OCI-LY3 (cell line): Measurements from ENCODE around the gene RASGRP3.

Source experiments
- H2AFZ ChIP-seq: fragments of 200-600, 300-600 bp; shearing (Covaris generic); 2 replicates; pipeline ENCODE4 v1.6.0; 2014; ENCODE audit warnings: antibody characterized with exemption, low read depth, low read length
- H3K27ac ChIP-seq: fragments of 200-600, 300-600 bp; sonication (generic); 2 replicates; pipeline ENCODE4 v1.5.1; 2014; ENCODE audit warnings: mild to moderate bottlenecking, low read length, moderate library complexity, mixed read lengths
- H3K27me3 ChIP-seq: fragments of 200-600, 300-600 bp; sonication (generic); 2 replicates; pipeline ENCODE4 v1.6.1; 2014; ENCODE audit warnings: low read depth, low read length, mixed read lengths
- H3K36me3 ChIP-seq: fragments of 200-600, 300-600 bp; sonication (generic); replicated peaks from 2 replicates; pipeline ENCODE3; 2014; ENCODE audit warnings: low read depth, low read length, mixed read lengths
- H3K4me1 ChIP-seq: fragments of 300-600, 200-600 bp; sonication (generic); 2 replicates; pipeline ENCODE4 v1.6.1; 2014; ENCODE audit warnings: low read length, mixed read lengths
- H3K4me2 ChIP-seq: fragments of 200-600, 300-600 bp; sonication (generic); 2 replicates; pipeline ENCODE4 v1.6.1; 2014; ENCODE audit warnings: low read length, mixed read lengths
- H3K4me3 ChIP-seq: fragments of 300-600, 200-600 bp; sonication (generic); 2 replicates; pipeline ENCODE4 v1.5.1; 2014; ENCODE audit warnings: antibody characterized with exemption, mild to moderate bottlenecking, low read length, moderate library complexity
- H3K79me2 ChIP-seq: fragments of 300-600, 200-600 bp; shearing (Covaris generic); 2 replicates; pipeline ENCODE4 v1.6.1; 2014; ENCODE audit warnings: mild to moderate bottlenecking, low read length, mixed read lengths
- H3K9ac ChIP-seq: fragments of 300-600, 200-600 bp; shearing (Covaris generic); 2 replicates; pipeline ENCODE4 v1.6.0; 2014; ENCODE audit warnings: mild to moderate bottlenecking, low read length, moderate library complexity
- H3K9me3 ChIP-seq: fragments of 200-600, 300-600 bp; shearing (Covaris generic); 2 replicates; pipeline ENCODE4 v1.6.1; 2014; ENCODE audit warnings: low read length, mixed read lengths; ENCODE audit not compliant: insufficient read depth
- H4K20me1 ChIP-seq: fragments of 200-600, 300-600 bp; sonication (generic); 2 replicates; pipeline ENCODE4 v1.6.1; 2016; ENCODE audit warnings: low read length, mixed read lengths; ENCODE audit not compliant: insufficient read depth
- CTCF ChIP-seq: fragments of 200-600, 300-600 bp; sonication (generic); IDR thresholded peaks from 2 replicates; pipeline ENCODE4 v1.5.1; 2014; ENCODE audit warnings: antibody characterized with exemption, low read length, low read depth
- EZH2phosphoT487 ChIP-seq: fragments of 200-600 bp; shearing (Covaris generic); IDR thresholded peaks from 2 replicates; pipeline ENCODE4 v1.6.1; 2018; ENCODE audit warnings: antibody characterized with exemption, mixed run types, low read depth

Gene RASGRP3

GRCh38 chr2:33451825-33452224, 24.6 kb upstream of the RASGRP3 start:
- Histone ChIP-seq H3K9ac (no peak overlapping the region), H2AFZ (no peak overlapping the region), H3K27ac (no peak overlapping the region), H3K4me1 (peaks cover 9% of the 10 kb centered on the region), H3K27me3 (no peaks in the 10 kb centered on the region), H3K36me3 (peaks cover 7% of the 10 kb centered on the region), H3K4me3 (no peak overlapping the region), H3K9me3 (peaks cover 10% of the 10 kb centered on the region; the same call in 1 of the 2 replicates), H4K20me1 (no peaks in the 10 kb centered on the region), H3K79me2 (no peaks in the 10 kb centered on the region), H3K4me2 (no peak overlapping the region)
- no peak for TF ChIP-seq EZH2phosphoT487
- no peak for TF ChIP-seq CTCF

DNA sequence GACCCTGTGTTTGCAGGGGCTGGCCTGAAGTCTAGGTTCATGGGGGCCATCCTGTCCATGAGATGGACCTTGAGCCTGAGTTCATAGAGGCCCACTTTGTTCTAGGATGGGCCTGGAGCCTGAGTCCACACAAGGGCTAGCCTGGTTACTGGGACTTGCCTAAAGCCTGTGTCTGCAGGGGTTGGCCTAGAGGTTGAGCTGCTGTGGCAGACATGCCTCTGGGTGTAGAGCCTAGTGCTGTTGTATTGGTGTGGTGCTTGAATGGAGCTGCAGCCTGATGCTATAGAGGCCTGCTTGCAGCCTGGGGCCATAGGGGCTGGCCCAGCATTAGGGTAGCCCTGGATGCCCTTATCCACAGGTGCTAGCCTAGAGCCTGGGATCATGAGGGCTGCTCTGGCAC, 23.9 kb upstream of the RASGRP3 start:
- Histone ChIP-seq H3K4me3 (no peak overlapping the region), H3K27me3 (no peaks in the 10 kb centered on the region), H3K79me2 (no peaks in the 10 kb centered on the region), H3K27ac (no peak overlapping the region), H4K20me1 (no peaks in the 10 kb centered on the region), H3K4me2 (no peak overlapping the region), H3K9ac (no peak overlapping the region), H3K4me1 (peaks cover 9% of the 10 kb centered on the region), H3K9me3 (peaks cover 10% of the 10 kb centered on the region; the same call in 1 of the 2 replicates), H2AFZ (no peak overlapping the region), H3K36me3 (peaks cover 7% of the 10 kb centered on the region)
- no peak for TF ChIP-seq CTCF
- no peak for TF ChIP-seq EZH2phosphoT487

DNA sequence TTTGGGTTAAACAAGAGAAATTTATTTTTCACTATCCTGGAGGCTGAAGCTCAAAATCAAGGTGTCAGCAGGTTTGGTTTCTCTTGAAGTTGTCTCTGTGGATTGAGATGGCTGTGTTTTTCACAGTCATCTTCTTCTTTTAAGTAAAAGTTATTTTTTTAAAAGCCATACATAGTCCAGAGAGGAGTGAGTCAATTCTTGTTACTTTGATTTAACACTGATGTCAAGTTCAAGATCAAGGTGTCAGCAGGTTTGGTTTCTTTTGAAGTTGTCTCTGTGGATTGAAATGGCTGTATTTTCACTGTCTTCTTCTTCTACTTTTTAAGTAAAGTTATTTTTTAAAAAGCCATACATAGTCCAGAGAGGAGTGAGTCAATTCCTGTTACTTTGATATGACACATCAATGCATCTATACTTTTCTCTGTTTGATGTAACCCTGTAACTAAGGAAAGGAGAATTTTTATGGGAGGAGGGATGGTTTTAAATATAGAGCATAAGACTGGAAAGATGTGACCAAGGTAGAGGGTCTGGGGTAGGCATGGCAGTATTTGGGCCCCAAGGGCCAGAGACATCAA, 22.5 kb upstream of the RASGRP3 start:
- H3K36me3 ChIP-seq: peaks cover 7% of the 10 kb centered on the region
- no peak overlapping the region for H2AFZ ChIP-seq
- H4K20me1 ChIP-seq: no peaks in the 10 kb centered on the region
- H3K9ac ChIP-seq: no peak overlapping the region
- H3K4me3 ChIP-seq: no peak overlapping the region
- no peak overlapping the region for H3K4me2 ChIP-seq
- no peak overlapping the region for H3K27ac ChIP-seq
- H3K27me3 ChIP-seq: no peaks in the 10 kb centered on the region
- no peaks in the 10 kb centered on the region for H3K79me2 ChIP-seq
- TF ChIP-seq EZH2phosphoT487: no peak
- TF ChIP-seq CTCF: no peak
- peaks cover 10% of the 10 kb centered on the region; the same call in 1 of the 2 replicates for H3K9me3 ChIP-seq
- H3K4me1 ChIP-seq: no peaks in the 10 kb centered on the region

DNA sequence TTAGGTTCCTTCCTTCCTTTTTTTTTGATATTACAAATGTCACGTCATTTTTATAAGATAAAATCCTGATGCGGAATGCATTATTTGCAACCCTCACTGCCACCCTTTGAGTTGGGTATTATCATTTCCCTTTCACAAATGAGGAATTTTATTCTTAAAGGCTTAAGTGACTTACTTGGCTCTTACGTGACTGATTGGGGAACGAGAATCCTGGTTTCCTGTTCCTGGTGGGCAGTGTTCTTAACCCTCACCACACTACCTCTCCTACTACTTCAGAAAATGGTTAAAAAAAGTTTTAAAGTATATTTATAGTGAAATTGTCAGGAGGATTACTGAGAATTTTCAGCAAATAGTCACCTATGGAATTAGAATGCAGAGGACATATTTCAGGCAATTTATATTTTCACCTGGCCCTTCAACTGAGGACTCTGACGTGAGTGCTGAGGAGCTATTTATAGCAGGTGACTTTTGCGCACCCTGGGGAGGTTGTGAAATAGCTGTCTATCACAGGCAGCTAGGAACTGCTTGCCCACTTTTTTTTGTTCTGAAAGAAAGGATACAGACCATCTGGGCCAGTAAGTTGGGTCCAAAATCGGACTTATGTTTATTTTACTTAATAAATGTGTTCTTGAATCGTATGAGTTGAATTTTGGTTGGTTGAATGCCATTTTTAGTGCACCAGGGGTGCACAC, 18.7 kb upstream of the RASGRP3 start:
- no peaks in the 10 kb centered on the region for H3K79me2 ChIP-seq
- no peaks in the 10 kb centered on the region for H4K20me1 ChIP-seq
- H3K4me1 ChIP-seq: no peaks in the 10 kb centered on the region
- H3K9me3 ChIP-seq: no peaks in the 10 kb centered on the region
- no peaks in the 10 kb centered on the region for H3K36me3 ChIP-seq
- H3K27me3 ChIP-seq: no peaks in the 10 kb centered on the region
- H3K9ac ChIP-seq: no peak overlapping the region
- peak overlapping the region; percentile 13; the same call in 1 of the 2 replicates for H2AFZ ChIP-seq
- peak overlapping the region; percentile 23 for H3K4me2 ChIP-seq
- H3K4me3 ChIP-seq: peak overlapping the region; percentile 20
- TF ChIP-seq EZH2phosphoT487 (no peak), CTCF (no peak)
- H3K27ac ChIP-seq: no peak overlapping the region
